ENCODE data around the gene TBCCD1.
"Not testable (repeated sequence)": the region's sequence is repeated elsewhere in the genome, so short reads cannot be mapped to it uniquely, and the experiment has no call there.

TBCCD1 gene

GRCh38 chr3:186552408-186553031 lies 14.6 kb downstream of the TBCCD1 start:
- DNase-seq (ENCODE audit: low spot score), result no peak

- no peak for DNase-seq (ENCODE audit: low spot score)
These were observed 15.8 kb downstream of the TBCCD1 start for GRCh38 chr3:186551387-186551786.

- no peak for DNase-seq (ENCODE audit: low spot score)
These were observed 17.6 kb downstream of the TBCCD1 start for GRCh38 chr3:186549497-186549896.

DNA sequence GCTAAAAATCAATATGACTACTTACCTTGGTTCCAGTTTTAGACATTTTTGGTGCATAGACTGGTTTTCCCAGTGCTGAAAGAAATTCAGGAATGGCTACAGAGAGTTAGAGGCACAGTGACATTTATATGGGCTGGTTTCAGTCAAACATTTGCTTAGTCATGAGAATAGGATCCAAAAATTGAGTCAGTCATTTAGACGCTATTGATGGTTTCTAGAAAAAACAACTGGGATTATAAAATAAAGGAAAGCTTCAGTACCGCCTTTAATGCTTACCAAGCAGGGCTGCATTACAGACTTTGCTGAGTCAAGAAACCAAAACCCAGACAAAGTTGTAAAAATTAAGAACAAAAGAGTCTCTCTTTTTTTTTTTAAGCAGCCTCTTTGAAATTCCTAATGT lies 22.9 kb downstream of the TBCCD1 start, which contains the start of gene CRYGS:
Gene CRYGS, minus strand, starts transcription at position 100 of the 400 bp plus-strand sequence. Its CDS starts 54 bp downstream, at position 46.
- DNase-seq (ENCODE audit: low spot score), result no peak

- DNase-seq (ENCODE audit: low spot score), result no peak
These were observed 26.3 kb downstream of the TBCCD1 start for GRCh38 chr3:186540835-186541226.

DNA sequence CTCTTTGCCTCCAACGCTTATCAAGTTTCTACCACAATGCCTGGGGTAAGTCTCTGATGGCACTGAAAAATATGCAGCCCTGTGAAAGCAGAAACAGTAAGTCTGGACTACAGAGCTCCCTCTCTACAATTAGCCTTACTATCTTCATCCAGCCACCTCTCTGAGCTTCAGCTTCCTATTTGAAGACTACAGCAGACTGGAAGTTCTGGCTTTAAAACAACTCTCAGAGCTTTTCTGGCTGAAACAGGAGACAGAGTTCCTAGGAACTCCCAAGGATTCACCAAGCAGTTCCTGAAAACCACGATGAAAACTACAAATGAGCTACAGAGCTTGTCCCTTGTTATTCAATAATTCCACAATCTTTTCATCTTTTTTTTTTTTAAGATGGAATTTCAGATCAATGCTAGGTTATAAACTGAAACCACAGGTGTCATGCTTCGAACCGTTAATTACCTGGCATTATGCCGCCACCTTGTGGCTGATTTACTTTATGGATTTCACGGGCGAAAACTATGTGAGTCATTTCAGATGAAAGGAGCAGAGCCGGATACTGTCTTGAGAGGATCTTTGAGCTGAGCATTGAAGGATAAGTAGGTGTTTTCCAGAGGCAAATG lies 26.8 kb downstream of the TBCCD1 start:
- peak; percentile 84 for DNase-seq (ENCODE audit: low spot score)

DNA sequence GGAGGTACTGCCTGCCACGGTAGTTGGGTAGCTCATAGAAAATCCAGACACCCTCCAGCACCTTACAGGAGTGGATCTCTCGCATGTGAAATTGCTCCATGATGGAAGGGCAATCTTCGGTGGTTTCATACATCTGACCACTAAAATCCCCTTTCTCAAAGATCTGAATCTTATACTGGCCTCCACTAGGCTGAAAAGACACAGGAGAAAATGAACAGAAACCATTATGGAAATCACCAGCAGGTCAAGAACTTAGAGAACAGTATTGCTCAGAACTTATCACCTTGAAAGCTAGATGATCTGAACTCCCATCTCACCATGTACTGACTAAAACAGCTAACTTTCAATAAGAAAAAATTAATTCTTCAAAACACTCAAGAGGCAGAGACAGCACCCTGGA lies 28.4 kb downstream of the TBCCD1 start:
- no peak for DNase-seq (ENCODE audit: low spot score)

- DNase-seq (ENCODE audit: low spot score), result no peak
These were observed 30.0 kb downstream of the TBCCD1 start for GRCh38 chr3:186536883-186537844.

DNA sequence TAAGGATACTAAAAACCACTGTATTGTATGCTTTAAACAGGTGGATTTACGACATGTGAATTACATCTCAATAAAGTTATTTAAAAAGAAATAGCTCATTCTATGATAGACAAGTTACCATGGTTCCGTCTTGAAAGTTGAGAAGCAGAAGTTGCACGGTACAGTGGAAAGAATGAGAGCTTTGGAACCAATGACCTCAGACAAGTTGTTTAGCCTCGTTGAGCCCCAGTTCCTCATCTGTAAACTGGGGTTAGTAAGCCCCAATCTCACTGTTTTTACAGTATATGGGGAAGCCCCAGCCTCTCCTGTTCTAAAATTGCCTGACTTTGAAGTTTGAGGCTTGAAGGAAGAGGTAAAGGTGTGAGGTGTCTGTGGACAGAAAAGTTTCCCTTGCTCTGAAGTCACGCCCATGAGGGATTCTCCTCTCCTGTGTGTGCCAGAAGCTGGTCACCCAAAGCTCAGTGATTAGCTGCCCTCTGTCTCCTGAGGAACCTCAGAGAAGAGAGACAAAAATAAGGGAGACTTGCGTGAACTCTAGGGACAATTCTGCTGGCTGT lies 32.9 kb downstream of the TBCCD1 start:
- peak; percentile 38 for DNase-seq (ENCODE audit: low spot score)

- DNase-seq (ENCODE audit: low spot score), result no peak
These were observed 34.5 kb downstream of the TBCCD1 start for GRCh38 chr3:186532598-186533072.

- DNase-seq (ENCODE audit: low spot score), result not testable (repeated sequence)
These were observed 35.4 kb downstream of the TBCCD1 start for GRCh38 chr3:186531694-186532093.

DNA sequence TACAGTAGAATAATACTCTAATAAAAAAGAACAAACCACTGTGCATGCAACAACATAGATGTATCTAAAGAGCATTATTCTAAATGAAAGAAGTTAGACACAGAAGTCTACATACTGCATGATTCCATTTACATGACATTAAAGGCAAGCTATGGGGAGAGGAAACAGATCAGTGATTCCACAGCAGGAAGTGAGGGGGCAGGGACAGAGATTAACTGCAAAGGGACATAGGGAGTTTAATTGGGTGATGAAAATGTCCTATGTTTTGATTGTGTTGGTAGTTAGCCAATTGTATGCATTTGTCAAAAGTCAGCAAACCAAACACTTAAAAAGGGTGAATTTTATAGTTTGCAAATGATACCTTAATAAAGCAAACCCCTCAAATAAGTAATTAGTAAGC lies 36.7 kb downstream of the TBCCD1 start:
- no peak for DNase-seq (ENCODE audit: low spot score)

- no peak for DNase-seq (ENCODE audit: low spot score)
These were observed 37.7 kb downstream of the TBCCD1 start for GRCh38 chr3:186529201-186529999.

DNA sequence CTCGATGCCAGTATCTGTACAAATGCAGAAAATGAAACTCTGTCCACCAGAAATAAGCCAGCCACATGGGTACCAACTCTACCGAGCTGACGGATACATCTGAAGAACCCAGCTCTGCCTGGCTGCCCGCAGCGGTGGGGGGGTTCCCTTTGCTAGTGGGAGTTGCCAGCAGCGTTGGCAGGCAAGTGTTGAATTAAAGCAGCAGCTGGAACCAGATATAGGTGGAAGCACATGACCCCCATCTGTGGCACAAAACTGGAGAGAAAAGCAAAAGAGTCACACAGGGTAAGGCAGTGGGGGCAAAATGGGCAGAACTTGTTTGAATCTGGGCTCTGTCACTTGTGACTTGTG lies 40.9 kb downstream of the TBCCD1 start:
- no peak for DNase-seq (ENCODE audit: low spot score)

GRCh38 chr3:186525369-186526255 lies 41.5 kb downstream of the TBCCD1 start:
- DNase-seq (ENCODE audit: low spot score), result no peak

GRCh38 chr3:186524616-186525015 lies 42.5 kb downstream of the TBCCD1 start:
- no peak for DNase-seq (ENCODE audit: low spot score)

DNA sequence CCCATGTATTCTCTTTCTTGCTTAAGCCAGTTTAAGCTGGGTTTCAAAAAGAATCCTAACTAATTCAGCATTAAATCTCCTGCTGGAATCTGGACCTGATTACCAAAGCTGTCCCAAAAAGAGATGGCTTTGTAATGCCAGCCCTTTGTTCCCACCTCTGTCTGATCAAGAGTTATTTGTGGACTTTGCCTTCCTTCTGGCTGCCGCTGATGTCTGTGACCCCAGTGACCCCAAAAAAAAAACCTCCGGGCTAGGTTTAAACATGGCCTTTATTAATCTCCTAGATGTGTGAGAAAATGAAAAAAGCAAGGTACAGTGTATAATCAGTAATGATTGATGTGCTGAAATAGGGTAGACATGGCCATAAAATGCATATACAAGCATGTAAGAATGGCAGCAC lies 43.7 kb downstream of the TBCCD1 start:
- no peak for DNase-seq (ENCODE audit: low spot score)

DNA sequence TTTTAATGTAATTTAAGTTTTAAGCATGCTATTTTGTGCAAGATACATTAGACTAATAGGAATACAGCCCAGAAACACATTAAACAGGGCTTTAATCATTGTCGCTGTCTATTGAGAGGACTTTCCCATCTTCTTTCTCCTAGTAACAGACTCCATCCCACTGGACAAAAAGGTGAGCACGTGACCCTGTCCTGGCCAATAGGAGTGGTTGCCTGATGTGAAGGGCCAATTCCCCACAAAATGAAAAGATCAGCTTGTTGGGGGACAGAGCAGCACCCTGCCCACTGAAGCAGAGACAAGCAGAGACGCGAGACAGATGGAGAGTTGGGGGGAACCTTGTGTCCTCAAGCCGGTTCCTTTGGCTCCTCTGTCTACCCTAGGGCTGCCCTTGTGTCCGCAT lies 44.1 kb downstream of the TBCCD1 start:
- DNase-seq (ENCODE audit: low spot score), result no peak

- DNase-seq (ENCODE audit: low spot score), result no peak
These were observed 45.9 kb downstream of the TBCCD1 start for GRCh38 chr3:186520957-186521842.

GRCh38 chr3:186520431-186520830 lies 46.7 kb downstream of the TBCCD1 start:
- DNase-seq (ENCODE audit: low spot score), result no peak
